Panc1 (cell line): ENCODE data around the gene ORM2.

ENCODE experiments used
- CTCF ChIP-seq: fragments of 450-650 bp; IDR thresholded peaks from 2 replicates; pipeline ENCODE4 v1.5.1; 2017; ENCODE audit warnings: mild to moderate bottlenecking
- POLR2AphosphoS5 ChIP-seq: IDR thresholded peaks from 2 replicates; pipeline ENCODE4 v1.6.1; 2012; ENCODE audit warnings: mild to moderate bottlenecking, low read depth, low read length, moderate library complexity
- REST ChIP-seq, 2 experiments: IDR thresholded peaks; 2 replicates each; pipeline ENCODE4 v1.6.1; 2011 to 2012; ENCODE audit warnings: low read depth in 2 of 2, control low read depth in 1 of 2, low read length in 1 of 2, mild to moderate bottlenecking in 1 of 2, moderate library complexity in 1 of 2; ENCODE audit not compliant: insufficient read depth in 1 of 2
- TCF7L2 ChIP-seq: IDR thresholded peaks from 2 replicates; pipeline ENCODE4 v1.6.1; 2011; ENCODE audit warnings: mild to moderate bottlenecking, low read depth, low read length, inconsistent platforms

GRCh38 chr9:114351932-114352331 is 22.3 kb downstream of the ORM2 start:
- no peak for TF ChIP-seq CTCF
- TF ChIP-seq TCF7L2 = no peak
- TF ChIP-seq POLR2AphosphoS5 = no peak
- no peak for TF ChIP-seq REST (IDR thresholded peaks at IDR 0.05; ENCODE audit: insufficient read depth in 1 of 2, low read depth in 2 of 2, low read length in 1 of 2)
